Sigmoid colon (tissue), 7 donors: ENCODE data around the gene SCAF11. TPM values are rescaled to one million over a fixed set of nuclear protein-coding genes. Genes with fewer than 3 reads are reported as not detected.

Source experiments
- DNase-seq: peaks from one replicate; pipeline ENCODE4 v3.0.0-alpha.2; 2019
- H3K27ac ChIP-seq, 4 donors: fragments of 200-600 bp; sonication (generic); one replicate each; pipeline ENCODE4 v1.5.1; 2016 to 2019; ENCODE audit warnings: mild to moderate bottlenecking in 1 of 4
- H3K27me3 ChIP-seq, 3 donors: fragments of 200-600 bp; sonication (generic); one replicate each; pipeline ENCODE4 v1.5.1; 2019; ENCODE audit warnings: mild to moderate bottlenecking in 1 of 3
- H3K36me3 ChIP-seq, 4 donors: fragments of 200-600 bp; sonication (generic); one replicate each; pipeline ENCODE4 v1.5.1; 2016 to 2019
- H3K4me1 ChIP-seq, 4 donors: fragments of 200-600 bp; sonication (generic); one replicate each; pipeline ENCODE4 v1.5.1; 2017 to 2019
- H3K4me3 ChIP-seq, 4 donors: fragments of 200-600 bp; sonication (generic); one replicate each; pipeline ENCODE4 v1.5.1; 2017 to 2019; ENCODE audit warnings: mild to moderate bottlenecking in 2 of 4, moderate library complexity in 1 of 4
- H3K9me3 ChIP-seq, 4 donors: fragments of 200-600 bp in 3 of 4; sonication (generic) in 3 of 4; one replicate each; pipeline versions ENCODE4 v1.5.1 to v1.6.1; 2013 to 2019
- CTCF ChIP-seq, 4 experiments: fragments of 450-650 bp in 3 of 4; fragments of 200-600 bp in 1 of 4; IDR thresholded peaks; one replicate each; pipeline ENCODE4 v1.5.1; 2016 to 2019; ENCODE audit warnings: antibody characterized with exemption in 4 of 4, mild to moderate bottlenecking in 3 of 4, moderate library complexity in 2 of 4
- EP300 ChIP-seq, 4 donors: sonication (generic); formaldehyde crosslinking; IDR thresholded peaks; one replicate each; pipeline ENCODE4 v1.6.1; 2017; ENCODE audit warnings: antibody characterized with exemption in 4 of 4
- POLR2A ChIP-seq, 2 donors: fragments of 450-650 bp; IDR thresholded peaks; one replicate each; pipeline ENCODE4 v1.6.1; 2016; ENCODE audit warnings: antibody characterized with exemption in 2 of 2, mild to moderate bottlenecking in 2 of 2, moderate library complexity in 2 of 2
- POLR2AphosphoS5 ChIP-seq, 4 donors: sonication (generic); formaldehyde crosslinking; IDR thresholded peaks; one replicate each; pipeline ENCODE4 v1.6.1; 2017; ENCODE audit warnings: antibody characterized with exemption in 4 of 4
- WGBS, 2 donors: extraction: QIAGEN DNeasy Blood & Tissue Kit; methylation state at CpG; one replicate each; pipeline ENCODE4 v1.1.7; 2013; 5-methylcytosine and 5-hydroxymethylcytosine counted together
- intact Hi-C: fragments of 100-400 bp; cut with DNase I; formaldehyde crosslinking; loops from one replicate; pipeline ENCODE4 v1.15.1; 2023
- polyA plus RNA-seq, 3 donors: library from polyadenylated mRNA; stranded (reverse); fragments of 200-250 nt; gene quantifications; one replicate each; pipeline ENCODE4 v1.2.3, GENCODE V29; 2013
- total RNA-seq, 4 donors: library from RNA; depleted of rRNA; stranded (reverse); fragments of >200 nt; gene quantifications; one replicate each; pipeline ENCODE4 v1.1.0, GENCODE V29; 2016
- donor health status: healthy with polysubstance abuse.
- donor health status: Bipolar disorder and iron deficiency.
- donor health status: healthy.

The SCAF11 gene
- total and polyA plus RNA-seq, 7 donors: 27.6 to 165 (median 116) TPM

GRCh38 chr12:45962553-45963325 is 27.6 kb downstream of the SCAF11 start:
- peaks cover 0 to 32% (median 4%) of the 10 kb centered on the region in 4 donors for H3K36me3 ChIP-seq
- H3K9me3 ChIP-seq: no peaks in the 10 kb centered on the region
- no peak for DNase-seq
- intact Hi-C loops: no loop called here
- no peak overlapping the region for H3K4me3 ChIP-seq
- no peaks in the 10 kb centered on the region for H3K27me3 ChIP-seq
- TF ChIP-seq POLR2A (IDR thresholded peaks at IDR 0.05) (no peak), CTCF (IDR thresholded peaks at IDR 0.05) (no peak), POLR2AphosphoS5 (IDR thresholded peaks at IDR 0.05) (no peak), EP300 (IDR thresholded peaks at IDR 0.05) (no peak)
- 92 to 94% methylated on average over 4 of the region's 4 CpGs for WGBS, 2 donors
- peaks cover 0 to 49% (median 40%) of the 10 kb centered on the region in 4 donors for H3K4me1 ChIP-seq
- H3K27ac ChIP-seq: no peak overlapping the region

GRCh38 chr12:45959728-45960127 is 30.6 kb downstream of the SCAF11 start:
- no peak overlapping the region for H3K4me3 ChIP-seq
- H3K27me3 ChIP-seq: no peaks in the 10 kb centered on the region
- no peak for DNase-seq
- no peaks in the 10 kb centered on the region for H3K9me3 ChIP-seq
- TF ChIP-seq POLR2A (IDR thresholded peaks at IDR 0.05): no peak
- no peak for TF ChIP-seq EP300 (IDR thresholded peaks at IDR 0.05)
- TF ChIP-seq CTCF (IDR thresholded peaks at IDR 0.05): no peak
- no peak for TF ChIP-seq POLR2AphosphoS5 (IDR thresholded peaks at IDR 0.05)
- H3K36me3 ChIP-seq: peaks cover 0 to 32% (median 4%) of the 10 kb centered on the region in 4 donors
- WGBS, 2 donors: 25 to 63% methylated on average over 2 of the region's 2 CpGs
- intact Hi-C loops: no loop called here
- H3K4me1 ChIP-seq: peaks cover 0 to 19% (median 12%) of the 10 kb centered on the region in 4 donors
- H3K27ac ChIP-seq: peak overlapping the region in 2 of 4 donors; percentile 23 to 33

GRCh38 chr12:45959025-45959424 is 31.3 kb downstream of the SCAF11 start:
- TF ChIP-seq EP300 (IDR thresholded peaks at IDR 0.05) (no peak), CTCF (IDR thresholded peaks at IDR 0.05) (no peak), POLR2A (IDR thresholded peaks at IDR 0.05) (no peak), POLR2AphosphoS5 (IDR thresholded peaks at IDR 0.05) (no peak)
- intact Hi-C loops: no loop called here
- Histone ChIP-seq H3K27me3 (no peaks in the 10 kb centered on the region), H3K4me1 (peaks cover 0 to 19% (median 12%) of the 10 kb centered on the region in 4 donors), H3K9me3 (no peaks in the 10 kb centered on the region), H3K36me3 (peaks cover 0 to 32% (median 4%) of the 10 kb centered on the region in 4 donors), H3K4me3 (no peak overlapping the region), H3K27ac (peak overlapping the region in 2 of 4 donors; percentile 23 to 33)
- WGBS, 2 donors: 87 to 88% methylated on average over 5 of the region's 5 CpGs
- no peak for DNase-seq

GRCh38 chr12:45948546-45948945 is 41.8 kb downstream of the SCAF11 start:
- no peaks in the 10 kb centered on the region for H3K4me1 ChIP-seq
- intact Hi-C loops: no loop called here
- no peak overlapping the region for H3K27ac ChIP-seq
- H3K36me3 ChIP-seq: peaks cover 0 to 58% (median 11%) of the 10 kb centered on the region in 4 donors
- H3K27me3 ChIP-seq: no peaks in the 10 kb centered on the region
- no peak for TF ChIP-seq POLR2A (IDR thresholded peaks at IDR 0.05)
- no peak for TF ChIP-seq POLR2AphosphoS5 (IDR thresholded peaks at IDR 0.05)
- TF ChIP-seq EP300 (IDR thresholded peaks at IDR 0.05): no peak
- TF ChIP-seq CTCF (IDR thresholded peaks at IDR 0.05): no peak
- DNase-seq: no peak
- H3K9me3 ChIP-seq: no peaks in the 10 kb centered on the region
- no peak overlapping the region for H3K4me3 ChIP-seq
